Liver (tissue), 3 donors: ENCODE results near the gene AGBL4.

Source experiments
- ATF3 ChIP-seq: IDR thresholded peaks from 2 replicates; pipeline ENCODE4 v1.6.1; 2016; ENCODE audit warnings: antibody characterized with exemption
- CTCF ChIP-seq: fragments of 150-350 bp; IDR thresholded peaks from 2 replicates; pipeline ENCODE4 v1.5.1; 2017; ENCODE audit warnings: improper control_type of control experiment, low read depth, low read length; ENCODE audit not compliant: missing input control
- FOXA1 ChIP-seq: IDR thresholded peaks from 2 replicates; pipeline ENCODE4 v1.6.1; 2016; ENCODE audit warnings: antibody characterized with exemption
- HNF4G ChIP-seq: IDR thresholded peaks from 2 replicates; pipeline ENCODE4 v1.6.1; 2016; ENCODE audit warnings: antibody characterized with exemption
- JUND ChIP-seq, 2 donors: IDR thresholded peaks; 2 replicates each; pipeline ENCODE4 v1.6.1; 2016; ENCODE audit warnings: antibody characterized with exemption in 2 of 2
- MAX ChIP-seq: IDR thresholded peaks from 2 replicates; pipeline ENCODE4 v1.6.1; 2016; ENCODE audit warnings: antibody characterized with exemption
- RAD21 ChIP-seq, 2 donors: IDR thresholded peaks; 2 replicates each; pipeline ENCODE4 v1.6.1; 2016; ENCODE audit warnings: antibody characterized with exemption in 2 of 2, mild to moderate bottlenecking in 2 of 2
- REST ChIP-seq: IDR thresholded peaks from 2 replicates; pipeline ENCODE4 v1.6.1; 2016; ENCODE audit warnings: antibody characterized with exemption, mild to moderate bottlenecking
- RXRA ChIP-seq, 2 donors: IDR thresholded peaks; 2 replicates each; pipeline ENCODE4 v1.6.1; 2017 to 2018; ENCODE audit warnings: antibody characterized with exemption in 2 of 2, mild to moderate bottlenecking in 1 of 2
- SP1 ChIP-seq: IDR thresholded peaks from 2 replicates; pipeline ENCODE4 v1.6.1; 2018; ENCODE audit warnings: antibody characterized with exemption, mild to moderate bottlenecking
- TAF1 ChIP-seq: conservative IDR thresholded peaks from 2 replicates; pipeline ENCODE4 v1.6.1; 2016; ENCODE audit warnings: antibody characterized with exemption, mild to moderate bottlenecking
- donor health status: healthy.
- donor health status: healthy.

- no peak for TF ChIP-seq ATF3
- TF ChIP-seq CTCF, result no peak
- TF ChIP-seq MAX, result no peak
- TF ChIP-seq FOXA1, result no peak
- TF ChIP-seq HNF4G, result no peak
- TF ChIP-seq JUND (IDR thresholded peaks at IDR 0.05), result no peak
- no peak for TF ChIP-seq RAD21 (IDR thresholded peaks at IDR 0.05)
- no peak for TF ChIP-seq TAF1
- no peak for TF ChIP-seq SP1
- TF ChIP-seq REST, result no peak
- TF ChIP-seq RXRA (IDR thresholded peaks at IDR 0.05), result no peak
Measured at GRCh38 chr1:48493970-48494769, 1529.6 kb downstream of the AGBL4 start.
